ENCODE measurements around the gene ASCC2. TPM values are rescaled to one million over a fixed set of nuclear protein-coding genes. Genes with fewer than 3 reads are reported as not detected.
"Not testable (repeated sequence)": the region's sequence is repeated elsewhere in the genome, so short reads cannot be mapped to it uniquely, and the experiment has no call there.

Gene ASCC2
- total and polyA plus RNA-seq, 9 donors: 26.9 to 55.6 (median 36.9) TPM

DNA sequence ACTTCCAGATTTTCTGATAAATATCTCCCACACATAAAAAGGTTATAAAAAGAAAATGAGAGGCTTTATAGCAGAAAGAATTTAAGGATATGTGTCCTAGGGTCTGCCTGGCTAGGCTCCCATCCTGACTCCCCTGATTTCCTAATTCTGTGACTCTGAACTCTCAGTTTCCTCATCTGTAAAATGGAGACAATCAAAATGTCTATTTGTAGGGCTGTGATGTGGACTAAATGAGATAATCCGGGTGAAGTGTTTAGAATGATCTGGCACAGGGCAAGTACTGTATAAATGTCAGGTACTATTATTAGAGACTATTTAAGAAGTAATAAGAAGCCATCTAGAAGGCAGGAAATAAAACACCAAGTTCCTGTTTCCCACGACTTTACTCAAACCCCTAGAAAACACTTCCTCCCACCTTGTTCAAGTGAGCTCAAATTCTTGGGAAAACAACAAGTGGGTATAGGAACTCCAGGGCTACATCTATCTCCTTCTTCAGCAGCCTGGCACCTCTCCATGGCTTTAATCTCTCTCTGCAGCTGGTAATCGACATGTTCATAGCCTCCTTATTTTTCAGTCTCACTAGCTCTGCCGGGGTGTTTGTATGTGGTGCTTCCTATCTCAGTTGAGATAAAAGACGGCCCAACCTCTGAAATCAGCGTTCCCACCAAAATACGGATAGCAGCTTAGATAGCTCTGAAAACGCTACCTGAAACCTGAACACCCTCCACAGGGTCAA is 6.7 kb downstream of the ASCC2 start:
- TF ChIP-seq, protein P1, sequence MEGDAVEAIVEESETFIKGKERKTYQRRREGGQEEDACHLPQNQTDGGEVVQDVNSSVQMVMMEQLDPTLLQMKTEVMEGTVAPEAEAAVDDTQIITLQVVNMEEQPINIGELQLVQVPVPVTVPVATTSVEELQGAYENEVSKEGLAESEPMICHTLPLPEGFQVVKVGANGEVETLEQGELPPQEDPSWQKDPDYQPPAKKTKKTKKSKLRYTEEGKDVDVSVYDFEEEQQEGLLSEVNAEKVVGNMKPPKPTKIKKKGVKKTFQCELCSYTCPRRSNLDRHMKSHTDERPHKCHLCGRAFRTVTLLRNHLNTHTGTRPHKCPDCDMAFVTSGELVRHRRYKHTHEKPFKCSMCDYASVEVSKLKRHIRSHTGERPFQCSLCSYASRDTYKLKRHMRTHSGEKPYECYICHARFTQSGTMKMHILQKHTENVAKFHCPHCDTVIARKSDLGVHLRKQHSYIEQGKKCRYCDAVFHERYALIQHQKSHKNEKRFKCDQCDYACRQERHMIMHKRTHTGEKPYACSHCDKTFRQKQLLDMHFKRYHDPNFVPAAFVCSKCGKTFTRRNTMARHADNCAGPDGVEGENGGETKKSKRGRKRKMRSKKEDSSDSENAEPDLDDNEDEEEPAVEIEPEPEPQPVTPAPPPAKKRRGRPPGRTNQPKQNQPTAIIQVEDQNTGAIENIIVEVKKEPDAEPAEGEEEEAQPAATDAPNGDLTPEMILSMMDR (IDR thresholded peaks at IDR 0.05): no peak
- no peak for TF ChIP-seq POLR2A (IDR thresholded peaks at IDR 0.05)
- no peaks in the 10 kb centered on the region for H3K27me3 ChIP-seq
- no peaks in the 10 kb centered on the region for H3K9me3 ChIP-seq
- H3K27ac ChIP-seq: no peak overlapping the region
- no peak overlapping the region for H3K4me3 ChIP-seq
- WGBS, 3 donors: 31 to 59% (median 35%) methylated on average over 8 of the region's 8 CpGs
- DNase-seq: no peak
- no peaks in the 10 kb centered on the region for H3K36me3 ChIP-seq
- intact Hi-C loops (cut with DNase I): no loop called here
- no peaks in the 10 kb centered on the region for H3K4me1 ChIP-seq (ENCODE audit: insufficient read depth)

DNA sequence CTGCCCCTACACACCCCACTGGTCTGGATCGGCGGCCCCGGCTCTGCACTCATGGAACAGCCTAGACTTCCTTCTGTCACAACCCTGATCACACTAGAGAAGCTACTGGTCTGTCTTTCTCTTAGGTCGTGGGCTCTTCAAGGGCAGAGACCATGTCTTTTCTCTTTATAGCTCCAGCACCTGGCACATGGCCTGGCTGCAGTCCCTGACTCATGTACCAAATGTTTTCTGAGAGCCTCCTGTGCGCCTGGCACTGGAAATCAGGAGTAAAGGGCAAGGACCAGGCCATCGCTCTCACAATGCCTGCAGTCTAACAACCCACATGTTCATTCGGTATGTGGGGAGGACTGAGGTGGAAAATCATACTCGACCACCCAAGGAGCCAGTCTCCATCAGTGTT is 7.5 kb downstream of the ASCC2 start:
- H3K36me3 ChIP-seq: no peaks in the 10 kb centered on the region
- DNase-seq: no peak
- H3K9me3 ChIP-seq: no peaks in the 10 kb centered on the region
- no peak overlapping the region for H3K27ac ChIP-seq
- WGBS, 3 donors: 83 to 91% (median 85%) methylated on average over 8 of the region's 8 CpGs
- H3K4me1 ChIP-seq (ENCODE audit: insufficient read depth): no peaks in the 10 kb centered on the region
- intact Hi-C loops (cut with DNase I): no loop called here
- no peak overlapping the region for H3K4me3 ChIP-seq
- H3K27me3 ChIP-seq: no peaks in the 10 kb centered on the region
- TF ChIP-seq, protein P1 (IDR thresholded peaks at IDR 0.05): no peak

DNA sequence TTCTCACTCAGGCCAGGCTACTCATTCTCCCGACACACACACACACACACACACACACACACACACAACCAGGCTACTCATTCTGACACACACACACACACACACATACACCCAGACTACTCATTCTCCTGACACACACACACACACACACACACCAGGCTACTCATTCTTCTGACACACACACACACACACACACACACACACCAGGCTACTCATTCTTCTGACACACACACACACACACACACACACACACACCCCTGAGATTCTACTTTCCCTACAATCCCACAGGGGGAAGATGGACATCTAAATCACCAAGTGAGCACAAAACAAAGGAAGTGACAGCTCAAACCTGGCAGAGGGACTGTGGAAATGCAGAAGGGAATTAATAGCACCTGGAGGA is 10.3 kb downstream of the ASCC2 start:
- WGBS, 3 donors: 39 to 55% (median 52%) methylated on average over 1 of the region's 1 CpG
- H3K9me3 ChIP-seq; H3K4me1 ChIP-seq (ENCODE audit: insufficient read depth); H3K27ac ChIP-seq; H3K36me3 ChIP-seq; H3K27me3 ChIP-seq; intact Hi-C loops (cut with DNase I); DNase-seq; H3K4me3 ChIP-seq: not testable (repeated sequence)

DNA sequence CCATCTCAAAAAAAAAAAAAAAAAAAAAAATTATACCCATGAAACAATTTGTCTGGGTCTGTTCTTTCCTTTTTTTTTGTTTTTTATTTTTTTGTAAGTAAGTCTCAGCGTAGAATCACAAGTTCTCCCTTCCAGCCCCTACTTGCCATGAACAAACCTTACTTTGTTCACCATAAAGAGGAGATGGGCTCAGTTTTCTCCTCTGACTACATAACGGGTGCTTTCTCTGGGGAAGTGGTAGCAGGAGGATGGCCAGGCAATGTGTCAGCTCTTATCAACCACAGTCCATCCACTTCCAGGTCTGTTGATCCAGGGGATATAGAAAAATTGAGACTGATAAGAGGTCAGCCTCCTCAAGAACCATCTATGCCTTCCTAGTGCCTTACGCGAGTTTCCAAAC is 11.0 kb downstream of the ASCC2 start:
- Histone ChIP-seq H3K27ac (no peak overlapping the region), H3K36me3 (no peaks in the 10 kb centered on the region), H3K9me3 (no peaks in the 10 kb centered on the region), H3K4me1 (ENCODE audit: insufficient read depth) (no peaks in the 10 kb centered on the region), H3K4me3 (no peak overlapping the region), H3K27me3 (no peaks in the 10 kb centered on the region)
- intact Hi-C loops (cut with DNase I): no loop called here
- DNase-seq: no peak
- WGBS, 3 donors: 90 to 94% (median 91%) methylated on average over 4 of the region's 4 CpGs
- TF ChIP-seq POLR2A (IDR thresholded peaks at IDR 0.05): no peak
- TF ChIP-seq, protein P1 (IDR thresholded peaks at IDR 0.05): no peak
- TF ChIP-seq EP300 (IDR thresholded peaks at IDR 0.05): no peak

DNA sequence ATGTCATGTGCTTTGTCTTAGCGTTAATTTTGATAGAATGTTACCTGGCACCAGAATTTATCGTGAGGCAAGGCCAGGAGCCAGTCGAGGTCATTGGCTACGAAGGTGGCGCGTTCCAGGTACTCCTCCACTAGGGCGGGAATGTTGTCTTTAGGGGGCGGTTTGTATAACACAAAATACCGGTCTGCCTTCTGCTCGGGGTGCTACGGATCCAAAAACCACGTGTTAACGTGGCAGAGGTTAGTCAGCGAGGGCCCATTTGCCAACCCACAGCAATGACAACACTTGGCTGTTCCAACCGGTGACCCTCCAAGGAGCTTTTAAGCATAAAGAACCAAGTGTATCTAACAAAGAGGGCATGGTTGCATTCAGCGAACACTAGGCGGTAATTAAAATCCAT is 12.5 kb downstream of the ASCC2 start:
- TF ChIP-seq EP300 (IDR thresholded peaks at IDR 0.05) (no peak), POLR2A (IDR thresholded peaks at IDR 0.05) (no peak)
- TF ChIP-seq, protein P1 (IDR thresholded peaks at IDR 0.05): no peak
- Histone ChIP-seq H3K9me3 (no peaks in the 10 kb centered on the region), H3K4me3 (no peak overlapping the region), H3K36me3 (no peaks in the 10 kb centered on the region), H3K27ac (no peak overlapping the region), H3K27me3 (no peaks in the 10 kb centered on the region), H3K4me1 (ENCODE audit: insufficient read depth) (no peaks in the 10 kb centered on the region)
- WGBS, 3 donors: 86 to 89% (median 87%) methylated on average over 17 of the region's 17 CpGs
- no peak for DNase-seq
- intact Hi-C loops (cut with DNase I): no loop called here

Data from ovary (tissue), 9 donors.